B cell (primary cell): Measurements from ENCODE around the gene FAR2. TPM values are rescaled to one million over a fixed set of nuclear protein-coding genes. Genes with fewer than 3 reads are reported as not detected.

Experiments
- ATAC-seq: fragments of 200-7000 bp; cut with Tn5 transposase; one replicate; pipeline ENCODE4 v1.10.0; 2021; ENCODE audit warnings: low read depth, mild to moderate bottlenecking, moderate number of reproducible peaks, moderate library complexity
- CTCF ChIA-PET: fragments of 350-600 bp; sonication (Branson Sonifier 250); formaldehyde crosslinking; loops from one replicate; lab custom pipeline; 2021; ENCODE audit warnings: antibody characterized with exemption, inconsistent platforms; lab: Charles Lee
- POLR2A ChIA-PET: fragments of 350-600 bp; sonication (Branson Sonifier 250); formaldehyde crosslinking; loops from one replicate; lab custom pipeline; 2021; ENCODE audit warnings: antibody characterized with exemption; lab: Charles Lee
- DNase-seq: peaks from one replicate; pipeline ENCODE4 v3.0.0; 2013
- H2AFZ ChIP-seq: 2 replicates; pipeline ENCODE4 v1.6.1; 2012; ENCODE audit warnings: mild to moderate bottlenecking, low read depth, low read length; ENCODE audit not compliant: insufficient read depth, poor library complexity, severe bottlenecking
- H3K27ac ChIP-seq, 2 donors: 1 replicate in 1 of 2; 2 replicates in 1 of 2; pipeline ENCODE4 v1.5.1; 2012 to 2013; ENCODE audit warnings: low read length in 2 of 2, mild to moderate bottlenecking in 2 of 2, moderate library complexity in 1 of 2
- H3K27me3 ChIP-seq, 4 experiments: fragments of 200-600 bp in 1 of 4; sonication (generic) in 1 of 4; replicated peaks in 1 of 4; 1 replicate in 2 of 4; 2 replicates in 2 of 4; pipeline versions ENCODE4 v1.6.1 to v1.7.0; 2013 to 2016; ENCODE audit warnings: low read length in 3 of 4, mild to moderate bottlenecking in 2 of 4, mixed read lengths in 1 of 4, moderate library complexity in 1 of 4; ENCODE audit not compliant: insufficient read depth in 4 of 4, control insufficient read depth in 3 of 4; ENCODE audit errors: control extremely low read depth in 1 of 4
- H3K36me3 ChIP-seq, 2 experiments: replicated peaks in 1 of 2; 1 replicate in 1 of 2; 2 replicates in 1 of 2; pipeline versions ENCODE4 v1.6.1 to v1.7.1; 2013; ENCODE audit warnings: low read length in 1 of 2; ENCODE audit not compliant: insufficient read depth in 2 of 2, control insufficient read depth in 1 of 2; ENCODE audit errors: control extremely low read depth in 1 of 2, extremely low read depth in 1 of 2
- H3K4me1 ChIP-seq, 2 donors: fragments of 200-600 bp in 1 of 2; sonication (generic) in 1 of 2; 1 replicate in 1 of 2; 2 replicates in 1 of 2; pipeline versions ENCODE4 v1.5.1 to v1.6.1; 2013 to 2017; ENCODE audit warnings: low read length in 2 of 2; ENCODE audit not compliant: control insufficient read depth in 2 of 2, insufficient read depth in 2 of 2
- H3K4me2 ChIP-seq: replicated peaks from 2 replicates; pipeline ENCODE3; 2012; ENCODE audit warnings: mild to moderate bottlenecking, low read depth, low read length; ENCODE audit not compliant: poor library complexity, severe bottlenecking
- H3K4me3 ChIP-seq, 5 experiments: fragments of 200-600 bp in 1 of 5; sonication (generic) in 1 of 5; 1 replicate in 3 of 5; 2 replicates in 2 of 5; pipeline versions ENCODE4 v1.5.1 to v1.7.0; 2011 to 2016; ENCODE audit warnings: low read length in 4 of 5, mild to moderate bottlenecking in 4 of 5, low read depth in 2 of 5, control low read depth in 1 of 5, moderate library complexity in 1 of 5; ENCODE audit not compliant: insufficient read depth in 1 of 5; ENCODE audit errors: control extremely low read depth in 1 of 5, extremely low read depth in 1 of 5
- H3K79me2 ChIP-seq: fragments of 200-600 bp; sonication (generic); one replicate; pipeline ENCODE4 v1.6.0; 2016; ENCODE audit warnings: low read length; ENCODE audit not compliant: control insufficient read depth, insufficient read depth
- H3K9ac ChIP-seq: fragments of 200-600 bp; sonication (generic); 2 replicates; pipeline ENCODE4 v1.6.1; 2017; ENCODE audit warnings: mild to moderate bottlenecking, low read length, moderate library complexity
- H3K9me3 ChIP-seq, 3 donors: one replicate each; pipeline versions ENCODE4 v1.6.1 to v1.7.1; 2013; ENCODE audit warnings: low read length in 2 of 3; ENCODE audit not compliant: control insufficient read depth in 2 of 3, insufficient read depth in 1 of 3; ENCODE audit errors: control extremely low read depth in 1 of 3
- H4K20me1 ChIP-seq: 2 replicates; pipeline ENCODE4 v1.6.0; 2012; ENCODE audit warnings: mild to moderate bottlenecking, low read length; ENCODE audit not compliant: insufficient read depth, control insufficient read depth, poor library complexity, severe bottlenecking
- H3K27ac Mint-ChIP-seq: one replicate; pipeline ENCODE4 v1.8.0; 2021; ENCODE audit warnings: mixed read lengths
- H3K27me3 Mint-ChIP-seq: one replicate; pipeline ENCODE4 v1.8.0; 2021; ENCODE audit warnings: mixed read lengths
- H3K4me1 Mint-ChIP-seq: one replicate; pipeline ENCODE4 v1.8.0; 2021; ENCODE audit warnings: mixed read lengths
- H3K4me3 Mint-ChIP-seq: one replicate; pipeline ENCODE4 v1.8.0; 2021; ENCODE audit warnings: mixed read lengths
- H3K9me3 Mint-ChIP-seq: one replicate; pipeline ENCODE4 v1.8.0; 2022; ENCODE audit warnings: mixed read lengths; ENCODE audit not compliant: insufficient read depth
- EZH2 ChIP-seq: IDR thresholded peaks from 2 replicates; pipeline ENCODE4 v1.6.1; 2012; ENCODE audit warnings: borderline replicate concordance, low read depth, mild to moderate bottlenecking, moderate library complexity, low read length; ENCODE audit not compliant: insufficient read depth, poor library complexity, severe bottlenecking
- WGBS: methylation state at CpG from one replicate; pipeline ENCODE4 v1.1.5; 2013; ENCODE audit warnings: missing lambda C conversion rate; ENCODE audit not compliant: insufficient coverage; 5-methylcytosine and 5-hydroxymethylcytosine counted together
- intact Hi-C: fragments of 100-400 bp; cut with micrococcal nuclease; formaldehyde crosslinking; loops from one replicate; pipeline ENCODE4 v1.10.0; 2022
- polyA plus RNA-seq: library from polyadenylated mRNA; depleted of rRNA; stranded (reverse); fragments of >200 nt; gene quantifications from 2 replicates; pipeline ENCODE4 v1.2.3, GENCODE V29; 2012
- total RNA-seq, 2 donors: library from RNA; stranded (reverse); fragments of 120-200 nt in 1 of 2; gene quantifications; 1 replicate in 1 of 2; 2 replicates in 1 of 2; pipeline versions ENCODE4 v1.2.3 to v1.2.4, GENCODE V29; 2013 to 2022
- TF ChIP-seq, protein P1 (sequence below): fragments of 200-600 bp; IDR thresholded peaks from one replicate; pipeline ENCODE4 v1.8.0; 2022; ENCODE audit warnings: antibody characterized with exemption, mild to moderate bottlenecking

FAR2 gene
- total and polyA plus RNA-seq, 2 donors (not counting 1 experiment from before 2014, with no cell fraction given) = 0.39 TPM; not detected in 1

DNA sequence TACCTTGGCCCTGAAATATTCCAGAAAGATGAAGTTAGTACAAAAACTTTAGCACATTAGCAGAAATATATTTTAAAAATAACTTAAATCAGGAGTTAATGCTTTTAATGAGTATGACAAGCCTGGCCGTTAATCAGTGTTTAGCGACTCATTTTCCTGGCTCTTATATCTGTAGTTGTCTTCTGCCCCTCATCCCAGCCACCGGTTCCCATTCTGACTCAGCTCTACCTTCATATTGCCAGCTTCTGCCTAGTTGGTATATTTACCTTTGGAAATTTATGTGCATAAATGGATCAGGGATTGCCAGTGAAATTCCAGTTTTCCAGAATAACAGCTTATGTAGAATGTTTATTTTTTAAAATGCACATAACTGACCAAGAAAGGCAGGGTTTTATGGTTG lies 152.0 kb downstream of the FAR2 start:
- ATAC-seq (no peak), DNase-seq (no peak)
- H3K9me3 ChIP-seq = no peaks in the 10 kb centered on the region
- CTCF ChIA-PET = no interaction called here
- no peak overlapping the region for H3K4me2 ChIP-seq
- no peaks in the 10 kb centered on the region for H4K20me1 ChIP-seq
- Mint-ChIP-seq H3K4me1 (no peaks in the 10 kb centered on the region), H3K27ac (no peak overlapping the region), H3K4me3 (no peak overlapping the region), H3K27me3 (no peaks in the 10 kb centered on the region), H3K9me3 (no peaks in the 10 kb centered on the region)
- H3K9ac ChIP-seq = no peak overlapping the region
- no CpG with 5 or more reads among the region's 3 CpGs for WGBS
- H3K4me3 ChIP-seq = no peak overlapping the region
- TF ChIP-seq, protein P1, sequence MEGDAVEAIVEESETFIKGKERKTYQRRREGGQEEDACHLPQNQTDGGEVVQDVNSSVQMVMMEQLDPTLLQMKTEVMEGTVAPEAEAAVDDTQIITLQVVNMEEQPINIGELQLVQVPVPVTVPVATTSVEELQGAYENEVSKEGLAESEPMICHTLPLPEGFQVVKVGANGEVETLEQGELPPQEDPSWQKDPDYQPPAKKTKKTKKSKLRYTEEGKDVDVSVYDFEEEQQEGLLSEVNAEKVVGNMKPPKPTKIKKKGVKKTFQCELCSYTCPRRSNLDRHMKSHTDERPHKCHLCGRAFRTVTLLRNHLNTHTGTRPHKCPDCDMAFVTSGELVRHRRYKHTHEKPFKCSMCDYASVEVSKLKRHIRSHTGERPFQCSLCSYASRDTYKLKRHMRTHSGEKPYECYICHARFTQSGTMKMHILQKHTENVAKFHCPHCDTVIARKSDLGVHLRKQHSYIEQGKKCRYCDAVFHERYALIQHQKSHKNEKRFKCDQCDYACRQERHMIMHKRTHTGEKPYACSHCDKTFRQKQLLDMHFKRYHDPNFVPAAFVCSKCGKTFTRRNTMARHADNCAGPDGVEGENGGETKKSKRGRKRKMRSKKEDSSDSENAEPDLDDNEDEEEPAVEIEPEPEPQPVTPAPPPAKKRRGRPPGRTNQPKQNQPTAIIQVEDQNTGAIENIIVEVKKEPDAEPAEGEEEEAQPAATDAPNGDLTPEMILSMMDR = no peak
- TF ChIP-seq EZH2 = no peak
- intact Hi-C loops = no loop called here
- no peaks in the 10 kb centered on the region for H3K79me2 ChIP-seq
- no peak overlapping the region for H3K27ac ChIP-seq
- H3K4me1 ChIP-seq = no peaks in the 10 kb centered on the region
- no peak overlapping the region for H2AFZ ChIP-seq
- POLR2A ChIA-PET = no interaction called here
- H3K27me3 ChIP-seq = no peaks in the 10 kb centered on the region
- no peaks in the 10 kb centered on the region for H3K36me3 ChIP-seq

DNA sequence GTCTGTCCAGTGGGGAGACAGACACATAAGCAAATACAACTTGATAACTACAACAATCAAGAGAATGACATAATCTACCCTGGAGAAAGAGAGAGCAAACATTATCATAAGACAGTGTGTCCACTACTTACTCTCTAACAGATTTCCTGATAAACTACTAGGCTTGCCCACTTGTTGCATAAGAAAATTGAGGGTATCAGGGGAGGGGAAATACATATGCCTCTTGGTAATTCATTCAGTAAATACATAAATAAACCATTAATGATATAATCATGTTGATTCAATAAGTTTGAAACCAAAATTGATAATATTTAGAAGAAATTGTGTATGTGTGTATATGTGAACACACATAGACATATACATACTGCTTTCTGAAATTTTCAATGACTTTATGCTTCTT lies 155.3 kb downstream of the FAR2 start:
- no peaks in the 10 kb centered on the region for H3K9me3 Mint-ChIP-seq
- H3K27ac ChIP-seq = no peak overlapping the region
- no peak overlapping the region for H2AFZ ChIP-seq
- H3K4me1 Mint-ChIP-seq = no peaks in the 10 kb centered on the region
- no peaks in the 10 kb centered on the region for H3K9me3 ChIP-seq
- H4K20me1 ChIP-seq = no peaks in the 10 kb centered on the region
- no peak overlapping the region for H3K4me3 Mint-ChIP-seq
- CTCF ChIA-PET = no interaction called here
- H3K9ac ChIP-seq = no peak overlapping the region
- no peaks in the 10 kb centered on the region for H3K27me3 ChIP-seq
- no peak overlapping the region for H3K4me2 ChIP-seq
- no peaks in the 10 kb centered on the region for H3K4me1 ChIP-seq
- no peaks in the 10 kb centered on the region for H3K79me2 ChIP-seq
- POLR2A ChIA-PET = no interaction called here
- no peak overlapping the region for H3K27ac Mint-ChIP-seq
- no peak overlapping the region for H3K4me3 ChIP-seq
- H3K27me3 Mint-ChIP-seq = no peaks in the 10 kb centered on the region
- H3K36me3 ChIP-seq = no peaks in the 10 kb centered on the region
- no peak for DNase-seq
- TF ChIP-seq, protein P1 = no peak
- no peak for TF ChIP-seq EZH2
- no peak for ATAC-seq
- intact Hi-C loops = no loop called here
